Stimulated activated CD8-positive, alpha-beta memory T cell treated with anti-CD3 and anti-CD28 coated beads, Interleukin-4, amount 100 ng/mL, for 1 hour (primary cell): ENCODE measurements around the gene KATNB1.

Source experiments
- DNase-seq, 2 donors: peaks; one replicate each; pipeline ENCODE4 v3.0.0-alpha.2; 2020; ENCODE audit warnings: low read depth in 2 of 2, low spot score in 1 of 2

Gene KATNB1, protein sequence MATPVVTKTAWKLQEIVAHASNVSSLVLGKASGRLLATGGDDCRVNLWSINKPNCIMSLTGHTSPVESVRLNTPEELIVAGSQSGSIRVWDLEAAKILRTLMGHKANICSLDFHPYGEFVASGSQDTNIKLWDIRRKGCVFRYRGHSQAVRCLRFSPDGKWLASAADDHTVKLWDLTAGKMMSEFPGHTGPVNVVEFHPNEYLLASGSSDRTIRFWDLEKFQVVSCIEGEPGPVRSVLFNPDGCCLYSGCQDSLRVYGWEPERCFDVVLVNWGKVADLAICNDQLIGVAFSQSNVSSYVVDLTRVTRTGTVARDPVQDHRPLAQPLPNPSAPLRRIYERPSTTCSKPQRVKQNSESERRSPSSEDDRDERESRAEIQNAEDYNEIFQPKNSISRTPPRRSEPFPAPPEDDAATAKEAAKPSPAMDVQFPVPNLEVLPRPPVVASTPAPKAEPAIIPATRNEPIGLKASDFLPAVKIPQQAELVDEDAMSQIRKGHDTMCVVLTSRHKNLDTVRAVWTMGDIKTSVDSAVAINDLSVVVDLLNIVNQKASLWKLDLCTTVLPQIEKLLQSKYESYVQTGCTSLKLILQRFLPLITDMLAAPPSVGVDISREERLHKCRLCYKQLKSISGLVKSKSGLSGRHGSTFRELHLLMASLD

DNA sequence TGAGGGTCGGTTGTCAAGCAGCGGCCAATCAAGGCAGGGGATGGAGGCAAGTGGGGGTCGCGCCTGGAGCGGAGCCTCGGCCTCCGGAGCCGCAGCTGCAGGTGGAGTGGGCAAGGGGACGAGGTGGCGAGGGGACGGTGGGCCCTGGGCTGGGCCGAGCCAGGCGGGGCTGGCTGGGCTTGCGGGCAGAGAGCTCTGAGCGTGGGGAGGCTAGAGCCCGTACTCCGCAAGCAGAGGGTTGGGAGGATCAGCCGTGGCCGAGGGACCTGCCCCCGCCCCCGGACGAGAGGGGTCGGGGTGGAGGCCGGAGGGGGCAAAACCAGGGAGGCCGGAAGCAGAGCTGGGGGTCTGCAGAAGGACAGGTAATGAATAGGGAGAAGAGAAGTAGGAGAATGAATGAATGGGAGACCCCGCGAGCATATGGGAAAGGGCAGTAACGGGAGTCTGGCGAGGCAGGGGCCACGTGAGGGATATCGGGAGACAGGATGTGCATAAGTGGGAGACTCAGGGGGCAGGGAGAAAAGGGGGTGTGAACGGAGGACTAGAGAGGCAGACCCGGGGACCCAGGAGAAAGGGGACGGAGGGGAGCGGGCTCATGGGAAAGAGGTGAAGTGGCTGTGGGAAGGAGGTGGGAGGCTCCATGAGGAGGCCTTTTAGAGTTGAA lies at the start of gene KATNB1:
Gene KATNB1 (plus strand): TSS at position 16 of the 664 bp plus-strand sequence. CDS start 1,474 bp downstream, outside the sequence.
- no peak for DNase-seq

DNA sequence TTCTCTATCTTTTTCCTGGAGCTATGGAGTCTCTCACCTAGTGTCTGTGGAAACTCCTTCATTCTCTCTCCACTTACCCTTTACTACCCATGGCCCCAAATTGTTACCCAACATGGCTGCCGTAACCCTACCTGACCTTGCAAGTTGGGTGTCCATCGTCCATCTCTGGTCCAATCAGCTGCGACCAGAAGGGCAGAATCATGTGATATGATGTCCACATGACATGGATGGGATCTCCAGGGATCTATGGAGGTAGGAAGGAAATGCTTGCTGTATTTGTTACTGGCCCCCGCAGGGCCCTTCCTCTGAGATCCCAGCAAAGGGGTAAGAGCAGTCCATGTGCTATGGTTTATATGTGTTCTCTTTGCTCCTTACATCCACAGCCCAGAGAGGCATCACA lies 49.0 kb upstream of the KATNB1 start:
- DNase-seq, result no peak

DNA sequence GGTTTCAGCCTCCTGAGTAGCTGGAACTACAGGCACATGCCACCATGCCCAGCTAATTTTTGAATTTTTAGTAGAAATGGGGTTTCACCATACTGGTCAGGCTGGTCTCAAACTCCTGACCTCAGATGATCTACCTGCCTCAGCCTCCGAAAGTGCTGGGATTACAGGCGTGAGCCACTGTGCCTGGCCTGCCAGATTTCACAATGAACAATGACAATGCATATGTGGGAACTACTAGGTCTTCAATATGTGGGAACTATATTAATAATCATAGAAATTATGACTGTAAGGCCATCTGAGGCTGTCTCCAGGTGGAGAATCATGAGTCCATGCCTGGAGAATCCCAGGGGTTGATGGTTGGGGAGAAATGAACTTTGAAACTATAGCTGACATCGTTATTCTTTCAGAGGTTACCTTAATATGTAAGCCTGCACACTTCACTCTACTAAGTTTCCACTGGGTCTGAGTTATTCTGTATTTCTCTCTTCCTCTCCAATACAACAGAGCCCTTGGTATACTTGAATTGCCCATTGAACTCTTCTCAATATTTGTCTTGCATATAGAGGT lies 48.1 kb upstream of the KATNB1 start:
- DNase-seq, result no peak

DNA sequence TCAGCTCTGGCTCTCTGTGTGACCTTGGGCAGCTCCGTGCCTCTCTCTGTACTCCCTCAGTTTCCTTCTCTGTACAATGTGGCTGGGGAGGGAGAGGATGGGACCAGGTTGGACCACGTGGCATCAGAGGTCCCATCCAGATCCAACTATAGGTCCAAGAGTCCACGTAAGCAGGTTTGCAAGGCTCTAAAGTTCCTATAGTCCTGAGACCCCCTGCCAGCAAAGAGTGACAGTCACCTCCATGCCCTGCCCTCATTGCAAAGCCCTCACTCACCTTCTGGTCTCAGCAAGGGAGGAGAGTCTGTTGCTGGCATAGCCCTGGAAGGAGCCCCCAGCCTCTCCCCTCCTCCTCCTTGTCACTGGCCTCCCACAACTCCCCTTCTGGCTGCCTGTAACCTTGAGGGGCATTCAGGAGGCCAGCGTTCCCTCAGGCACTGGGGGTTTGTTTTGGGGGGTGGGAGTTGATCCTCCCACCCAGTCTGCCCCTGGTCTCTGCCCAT lies 47.0 kb upstream of the KATNB1 start:
- no peak for DNase-seq

DNA sequence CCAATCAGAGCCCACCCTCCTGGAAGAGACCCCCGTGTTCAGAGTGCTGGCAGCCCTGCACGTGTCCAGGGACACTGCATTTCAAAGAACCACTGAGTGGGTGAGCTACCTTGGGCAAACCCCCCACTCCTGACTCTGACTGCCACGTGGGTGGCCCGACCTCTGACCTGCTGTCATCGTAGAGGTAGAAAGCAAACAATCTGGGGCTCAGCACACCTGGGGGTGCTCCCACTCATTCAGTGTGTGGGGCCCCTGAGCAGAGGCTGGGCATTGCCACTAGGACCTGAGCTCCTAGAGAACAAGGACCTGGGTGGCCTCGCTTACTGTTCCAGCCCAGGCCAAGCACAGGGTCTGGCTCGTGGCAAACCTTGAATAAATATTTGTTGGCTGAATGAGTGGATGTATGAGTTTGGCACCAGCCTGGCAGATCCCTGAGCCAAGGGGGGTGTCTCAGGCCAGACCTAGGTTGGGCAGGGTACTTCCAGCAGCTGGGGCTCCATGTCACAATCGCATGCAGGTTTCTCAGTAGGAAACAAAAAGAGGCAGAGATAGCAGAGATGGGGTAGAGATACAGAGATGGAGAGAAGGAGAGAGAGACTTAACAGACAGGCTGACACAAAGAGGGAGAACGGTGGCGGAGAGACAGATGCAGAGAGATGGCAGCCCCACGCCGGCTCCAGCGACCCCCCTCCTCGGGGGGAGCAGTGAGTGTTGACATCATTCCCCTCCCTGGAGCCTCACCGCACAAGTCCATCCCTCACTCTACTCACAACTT lies 46.4 kb upstream of the KATNB1 start:
- no peak for DNase-seq

DNA sequence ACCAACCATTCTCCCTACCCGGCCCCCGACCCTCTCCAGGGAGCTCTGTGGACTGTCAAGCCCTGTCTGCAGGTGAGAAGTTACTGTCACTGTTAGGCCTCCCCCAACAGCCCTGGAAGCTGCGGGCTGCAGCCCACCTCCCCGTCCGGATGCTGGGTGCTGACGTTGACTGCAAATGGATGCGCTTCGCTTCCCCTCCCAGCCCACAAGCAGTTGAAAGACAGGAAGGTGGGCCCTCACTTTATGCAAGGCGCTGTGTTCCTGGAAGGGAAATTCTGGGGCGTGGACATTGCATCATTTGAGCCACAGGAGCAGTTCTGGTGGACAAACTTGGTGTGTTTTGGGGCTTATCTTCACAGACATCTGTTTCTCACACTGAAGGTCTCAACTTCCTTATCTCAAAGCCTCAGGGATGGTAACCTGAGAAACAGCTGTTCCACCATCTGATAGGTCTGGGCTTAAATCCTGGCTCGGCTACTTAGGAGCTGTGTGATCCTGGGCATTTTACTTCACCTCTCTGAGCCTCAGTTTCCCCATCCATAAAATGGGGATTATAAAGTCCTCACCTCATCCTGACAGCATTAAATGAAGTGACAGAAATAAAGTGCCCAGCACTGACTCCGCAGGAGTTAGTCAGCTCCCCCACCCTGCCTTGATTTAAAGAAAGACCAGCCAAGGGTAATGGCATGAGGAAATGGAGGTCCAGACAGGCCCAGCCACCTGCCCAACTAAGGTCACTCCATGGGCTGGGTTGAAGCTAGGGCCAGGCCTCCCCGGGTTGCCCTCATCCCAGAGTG lies 45.6 kb upstream of the KATNB1 start:
- DNase-seq, result peak in 1 of 2 donors; percentile 7

DNA sequence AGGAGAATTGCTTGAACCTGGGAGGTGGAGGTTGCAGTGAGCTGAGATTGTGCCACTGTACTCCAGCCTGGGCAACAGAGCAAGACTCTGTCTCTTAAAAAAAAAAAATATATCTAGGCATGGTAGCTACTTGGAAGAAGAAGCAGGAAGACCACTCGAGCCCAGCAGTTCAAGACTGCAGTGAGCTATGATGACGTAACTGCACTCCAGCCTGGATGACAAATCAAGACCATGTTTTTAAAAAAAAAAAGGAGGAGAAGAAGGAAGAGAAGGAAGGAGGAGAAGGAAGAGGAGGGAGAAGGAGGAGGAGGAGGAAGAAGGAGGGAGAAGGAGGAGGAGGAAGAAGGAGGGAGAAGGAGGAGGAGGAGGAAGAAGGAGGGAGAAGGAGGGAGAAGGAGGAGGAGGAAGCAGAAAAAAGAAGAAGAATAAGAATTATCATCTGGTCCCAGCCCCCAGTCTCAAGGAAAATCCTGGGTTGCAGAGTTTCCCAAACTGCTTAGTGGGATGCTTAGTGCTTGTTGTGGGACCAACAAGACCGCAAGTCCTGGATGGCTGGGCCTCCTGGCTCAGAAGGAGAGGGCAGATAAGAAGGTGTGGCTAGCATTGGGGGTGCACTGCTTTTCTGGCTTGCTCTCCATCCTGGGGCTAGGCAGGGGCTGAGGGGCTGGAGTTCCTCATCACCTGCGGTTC lies 44.6 kb upstream of the KATNB1 start:
- DNase-seq, result no peak

DNA sequence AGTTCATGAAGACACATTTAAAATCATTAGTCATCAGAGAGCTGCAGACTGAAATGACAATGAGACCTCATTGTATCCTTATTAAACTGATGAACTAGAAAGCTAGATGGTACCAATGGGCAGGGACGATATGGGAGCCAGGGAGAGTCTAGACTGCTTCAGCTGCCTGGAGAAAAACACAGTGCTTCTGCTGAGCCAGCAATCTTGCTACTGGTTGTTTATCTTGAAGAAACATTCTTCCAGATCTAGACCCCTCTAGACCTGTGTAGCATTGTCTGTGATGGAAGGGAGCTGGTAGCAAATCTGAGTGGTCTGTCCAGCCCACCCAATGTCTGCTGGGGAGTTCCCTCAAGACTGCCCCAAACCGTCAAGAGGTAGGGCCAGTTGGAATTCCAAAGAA lies 42.9 kb upstream of the KATNB1 start:
- no peak for DNase-seq

DNA sequence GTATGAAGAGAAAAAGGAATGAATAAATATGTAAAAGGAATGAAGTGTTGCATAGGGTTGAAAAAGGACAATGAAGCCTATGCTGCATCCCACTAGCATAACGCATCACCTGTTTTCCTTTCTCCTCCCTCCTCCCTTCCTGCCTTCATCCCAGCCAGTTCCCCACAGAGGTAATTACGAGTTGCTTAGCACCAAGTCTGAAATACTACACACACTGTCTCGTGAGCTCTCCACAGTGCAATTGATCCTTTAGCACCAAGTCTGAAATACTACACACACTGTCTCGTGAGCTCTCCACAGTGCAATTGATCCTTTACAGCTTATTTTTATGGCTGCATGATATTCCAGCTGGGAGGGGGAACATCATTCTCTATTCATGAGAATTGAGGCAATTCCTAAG lies 42.0 kb upstream of the KATNB1 start:
- DNase-seq, result no peak

DNA sequence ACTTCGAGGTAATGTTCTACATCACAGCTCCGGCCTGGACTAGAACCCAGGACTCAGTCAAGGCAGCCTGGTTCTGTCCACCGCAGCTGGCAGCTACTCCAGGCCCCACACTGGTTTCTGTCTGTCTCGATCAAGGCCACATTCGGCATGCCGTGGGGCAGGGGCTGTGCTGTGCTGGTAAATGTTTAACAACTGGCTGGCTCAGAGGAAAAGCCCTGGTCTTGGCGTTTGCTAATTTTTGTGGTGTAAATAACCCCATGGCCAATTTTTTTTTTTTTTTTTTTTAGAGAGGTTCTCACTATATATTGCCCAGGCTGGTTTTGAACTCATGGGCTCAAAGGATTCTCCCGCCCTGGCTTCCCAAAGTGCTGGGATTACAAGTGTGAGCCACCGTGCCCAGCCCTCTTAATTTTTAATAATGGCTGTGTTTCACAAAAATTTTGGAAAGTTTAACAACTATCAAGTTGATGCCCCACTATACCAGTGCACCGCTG lies 41.3 kb upstream of the KATNB1 start:
- DNase-seq, result no peak

DNA sequence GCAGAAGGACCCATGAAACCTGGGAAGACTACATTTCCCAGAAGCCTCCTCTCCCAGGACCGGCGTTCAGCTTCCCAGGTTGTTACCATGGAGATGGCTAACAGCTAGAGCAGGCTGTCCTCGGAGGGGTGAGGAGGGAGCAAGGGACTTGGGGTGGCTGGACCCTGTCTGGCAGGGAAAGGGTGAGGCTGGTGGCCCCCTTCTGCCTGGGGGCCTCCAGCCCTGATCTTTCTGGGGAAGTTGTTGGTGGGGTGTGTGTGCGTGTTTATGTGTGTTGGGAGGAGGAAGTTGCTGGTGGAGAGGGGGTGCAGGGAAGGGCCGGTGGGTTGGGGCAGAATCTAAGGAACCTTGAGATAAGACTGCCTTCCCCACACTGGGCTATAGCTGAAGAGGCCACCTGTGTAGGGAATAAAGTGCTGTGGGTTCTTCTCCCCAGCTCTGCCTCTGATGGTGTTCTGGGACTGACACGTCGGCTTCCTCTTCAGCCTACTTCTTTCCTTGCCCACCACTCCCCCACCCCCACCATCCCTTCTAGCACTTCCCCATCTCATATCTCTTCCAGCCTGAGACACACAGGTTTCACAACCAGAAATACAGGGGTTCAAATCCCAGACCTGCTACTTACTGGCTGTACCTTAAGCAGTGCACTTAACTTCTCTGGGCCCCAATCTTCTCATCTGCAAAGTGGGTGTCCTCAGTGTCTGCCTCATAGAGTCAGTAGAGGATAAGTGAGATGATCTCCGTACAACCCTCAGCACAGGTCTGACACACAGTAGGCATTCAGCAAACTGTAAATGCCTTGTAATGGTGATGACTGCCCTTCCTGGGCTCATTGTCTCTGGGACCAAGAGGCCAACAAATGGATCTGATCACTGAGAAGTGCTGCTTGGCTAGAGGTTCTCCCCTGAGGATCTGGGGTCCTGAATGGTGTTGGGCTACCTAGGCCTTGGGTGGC lies 40.6 kb upstream of the KATNB1 start, which contains the start of gene DRC7:
Gene DRC7 (plus strand): TSS at position 82 of the 955 bp plus-strand sequence. CDS start 3,144 bp downstream, outside the sequence.
- no peak for DNase-seq

DNA sequence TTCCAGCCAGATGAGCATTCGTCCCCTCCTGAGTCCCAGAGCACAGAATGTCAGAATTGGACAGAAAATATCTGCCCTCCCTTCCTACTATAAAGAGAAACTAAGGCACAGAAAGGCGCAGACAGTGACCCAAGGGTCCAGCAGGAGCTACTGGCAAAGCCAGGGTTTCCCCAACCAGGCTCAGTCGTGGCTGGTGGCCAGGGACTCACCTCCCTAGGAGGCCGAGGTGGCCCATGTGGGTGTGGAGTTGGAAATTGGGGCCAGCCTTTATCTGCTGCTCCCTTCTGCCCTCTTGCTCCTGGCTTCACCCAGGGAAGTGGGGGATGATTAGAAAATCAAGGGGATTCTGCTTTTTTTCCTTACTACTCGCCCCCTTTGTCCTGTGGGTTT lies 39.9 kb upstream of the KATNB1 start:
- no peak for DNase-seq

DNA sequence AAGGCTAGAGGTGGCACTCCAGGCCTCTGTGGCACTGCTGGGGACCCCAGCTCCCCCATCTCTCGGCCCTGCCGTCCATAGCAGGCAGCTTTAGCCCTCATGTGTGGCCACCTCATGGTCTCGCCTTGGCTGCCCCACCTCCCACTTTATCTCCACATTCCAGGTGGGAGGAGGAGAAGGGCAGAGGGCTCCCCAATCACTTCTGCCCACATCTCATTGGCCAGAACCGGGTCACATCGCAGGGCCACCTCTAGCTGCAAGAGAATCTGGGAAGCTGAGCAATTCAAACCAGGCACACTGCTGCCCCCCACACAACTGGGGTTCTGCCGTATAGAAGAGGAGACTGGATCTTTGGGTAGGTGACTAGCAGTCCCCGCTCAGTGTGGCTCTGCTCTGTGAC lies 39.3 kb upstream of the KATNB1 start:
- no peak for DNase-seq

DNA sequence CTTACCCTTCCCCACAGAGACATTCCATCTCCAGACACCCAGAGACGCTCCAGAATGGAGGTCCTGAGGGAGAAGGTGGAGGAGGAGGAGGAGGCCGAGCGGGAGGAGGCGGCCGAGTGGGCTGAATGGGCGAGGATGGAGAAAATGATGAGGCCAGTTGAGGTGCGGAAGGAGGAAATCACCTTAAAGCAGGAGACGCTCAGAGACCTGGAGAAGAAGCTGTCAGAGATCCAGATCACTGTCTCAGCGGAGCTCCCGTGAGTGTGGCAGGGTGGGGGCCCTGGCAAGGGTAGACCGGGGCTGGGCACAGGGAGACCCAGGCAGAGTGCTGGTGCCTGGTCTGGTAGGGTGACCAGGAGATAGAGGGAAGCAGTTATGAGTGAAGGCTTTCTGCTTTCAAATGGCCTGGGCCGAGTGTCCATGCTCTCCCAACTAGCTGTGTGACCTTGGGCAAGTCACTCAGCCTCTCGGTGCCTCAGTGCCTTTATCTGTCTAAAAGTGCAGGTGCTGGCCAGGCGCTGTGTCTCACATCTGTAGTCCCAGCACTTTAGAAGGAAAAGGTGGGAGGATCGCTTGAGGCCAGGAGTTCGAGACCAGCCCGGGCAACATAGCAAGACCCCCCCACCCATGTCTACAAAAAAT lies 37.6 kb upstream of the KATNB1 start:
- no peak for DNase-seq

DNA sequence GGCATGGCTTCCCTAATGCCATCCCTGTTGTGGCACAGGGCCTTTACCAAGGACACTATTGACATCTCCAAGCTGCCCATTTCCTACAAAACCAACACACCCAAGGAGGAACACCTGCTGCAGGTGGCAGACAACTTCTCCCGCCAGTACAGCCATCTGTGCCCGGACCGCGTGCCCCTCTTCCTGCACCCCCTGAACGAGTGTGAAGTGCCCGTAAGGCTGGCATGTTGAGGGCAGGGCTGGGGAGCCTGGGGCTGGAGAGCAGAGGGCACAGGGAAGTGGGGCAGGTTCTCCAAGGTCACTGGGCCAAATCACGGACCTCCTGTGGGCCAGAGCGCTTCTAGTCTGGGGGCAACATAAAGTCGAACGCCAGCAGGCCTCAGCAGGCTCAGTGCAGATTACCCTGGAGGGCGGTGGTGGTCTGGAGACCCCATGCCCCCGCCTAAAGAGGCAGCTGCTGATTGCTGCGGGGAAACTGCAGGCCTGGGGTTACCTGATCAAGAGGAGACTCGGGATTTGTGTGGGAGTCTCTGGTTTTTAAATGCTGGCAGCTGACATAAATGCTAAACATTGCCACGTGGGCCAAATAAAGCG lies 36.7 kb upstream of the KATNB1 start:
- no peak for DNase-seq

DNA sequence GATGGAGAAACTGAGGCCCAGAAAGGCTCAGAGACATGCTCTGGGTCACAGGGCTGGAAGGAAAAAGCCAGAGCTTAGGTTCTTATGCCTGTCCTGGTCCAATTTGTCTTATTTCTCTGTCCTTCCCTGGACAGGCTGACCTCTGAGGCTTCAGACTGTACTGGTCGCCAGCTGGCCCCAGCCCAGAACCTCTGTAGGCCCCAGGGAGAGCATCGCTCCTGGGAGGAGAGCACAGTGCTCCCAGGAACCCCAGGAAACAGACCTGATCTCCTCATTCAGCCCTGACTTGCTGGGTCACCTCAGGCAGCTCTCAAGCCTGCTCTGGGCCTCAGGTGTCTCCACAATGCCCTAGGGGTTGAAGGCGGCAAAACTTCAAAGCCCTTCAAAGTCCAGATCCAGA lies 36.1 kb upstream of the KATNB1 start:
- no peak for DNase-seq

DNA sequence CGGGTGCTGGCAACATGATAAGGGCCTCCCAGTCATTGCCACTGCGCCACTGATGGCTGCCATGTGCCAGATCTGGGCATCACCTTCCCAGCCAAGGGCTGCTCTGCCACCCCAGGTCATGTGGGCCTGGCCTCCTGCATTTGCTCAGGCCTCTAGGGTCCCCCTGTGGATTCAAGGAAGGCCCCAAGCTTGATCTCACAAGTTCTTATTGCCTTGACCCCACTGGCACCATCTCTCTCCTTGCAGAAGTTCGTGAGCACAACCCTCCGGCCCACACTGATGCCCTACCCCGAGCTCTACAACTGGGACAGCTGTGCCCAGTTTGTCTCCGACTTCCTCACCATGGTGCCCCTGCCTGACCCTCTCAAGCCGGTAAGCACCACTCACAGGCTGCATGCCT lies 35.7 kb upstream of the KATNB1 start:
- no peak for DNase-seq
